HEK293 (cell line): ENCODE measurements around the gene NHSL2.
"Not testable (repeated sequence)": the region's sequence is repeated elsewhere in the genome, so short reads cannot be mapped to it uniquely, and the experiment has no call there.

Experiments
- CTCF ChIA-PET: fragments of 350-600 bp; formaldehyde crosslinking; extraction: SDS; loops from one replicate; lab custom pipeline; 2021; ENCODE audit warnings: antibody characterized with exemption; lab: Yijun Ruan, JAX
- POLR2A ChIA-PET: fragments of 300-600 bp; formaldehyde crosslinking; extraction: SDS; loops from one replicate; lab custom pipeline; 2020; ENCODE audit warnings: antibody characterized with exemption, inconsistent platforms; lab: Yijun Ruan, JAX
- H3K27ac ChIP-seq: fragments of 200-500 bp; sonication (Bioruptor generic); 2 replicates; pipeline ENCODE4 v1.5.1; 2014; ENCODE audit warnings: low read depth, low read length, control low read depth, inconsistent platforms; ENCODE audit errors: extremely low read depth
- H3K36me3 ChIP-seq, 2 experiments: fragments of 200-500 bp in 1 of 2; sonication (Bioruptor generic) in 1 of 2; 1 replicate in 1 of 2; 2 replicates in 1 of 2; pipeline ENCODE4 v1.5.1; 2014 to 2017; ENCODE audit warnings: inconsistent platforms in 2 of 2, low read length in 2 of 2; ENCODE audit not compliant: control insufficient read depth in 2 of 2, insufficient read depth in 1 of 2
- H3K4me1 ChIP-seq: fragments of 200-500 bp; sonication (Bioruptor generic); 2 replicates; pipeline ENCODE4 v1.5.1; 2014; ENCODE audit warnings: mild to moderate bottlenecking, low read length, inconsistent platforms; ENCODE audit not compliant: control insufficient read depth, insufficient read depth
- H3K4me3 ChIP-seq: 2 replicates; pipeline ENCODE4 v1.5.1; 2011; ENCODE audit warnings: low read depth, mild to moderate bottlenecking, control low read depth, low read length, moderate library complexity
- H3K9me3 ChIP-seq: fragments of 200-500 bp; sonication (Bioruptor generic); 2 replicates; pipeline ENCODE4 v1.5.1; 2014; ENCODE audit warnings: low read depth, low read length, inconsistent platforms; ENCODE audit not compliant: control insufficient read depth, insufficient read depth
- IKZF3 ChIP-seq: fragments of 450-650 bp; IDR thresholded peaks from 2 replicates; pipeline ENCODE4 v1.5.0; 2018; ENCODE audit warnings: missing biosample characterization, mild to moderate bottlenecking, missing genetic modification characterization, moderate library complexity
- KLF1 ChIP-seq: fragments of 450-650 bp; formaldehyde crosslinking; IDR thresholded peaks from 2 replicates; pipeline ENCODE4 v1.5.1; 2016; ENCODE audit warnings: missing biosample characterization, missing genetic modification characterization
- SETDB1 ChIP-seq: IDR thresholded peaks from one replicate; pipeline ENCODE4 v1.6.1; 2017; ENCODE audit warnings: mild to moderate bottlenecking, low read length, moderate library complexity, mixed read lengths; ENCODE audit not compliant: insufficient read length
- SP2 ChIP-seq: fragments of 450-650 bp; formaldehyde crosslinking; IDR thresholded peaks from 2 replicates; pipeline ENCODE4 v1.5.1; 2016; ENCODE audit warnings: missing biosample characterization, missing genetic modification characterization
- YY2 ChIP-seq: fragments of 450-650 bp; formaldehyde crosslinking; IDR thresholded peaks from 2 replicates; pipeline ENCODE4 v1.5.1; 2016; ENCODE audit warnings: missing biosample characterization, missing genetic modification characterization
- ZNF133 ChIP-seq: fragments of 450-650 bp; formaldehyde crosslinking; IDR thresholded peaks from 2 replicates; pipeline ENCODE4 v1.5.1; 2016; ENCODE audit warnings: missing biosample characterization, missing genetic modification characterization
- ZNF138 ChIP-seq: fragments of 450-650 bp; formaldehyde crosslinking; IDR thresholded peaks from 2 replicates; pipeline ENCODE4 v1.5.1; 2016; ENCODE audit warnings: missing biosample characterization, missing genetic modification characterization, borderline replicate concordance
- ZNF341 ChIP-seq: fragments of 450-650 bp; formaldehyde crosslinking; IDR thresholded peaks from 2 replicates; pipeline ENCODE4; 2016; ENCODE audit warnings: low read depth, missing biosample characterization, missing genetic modification characterization
- ZNF394 ChIP-seq: fragments of 450-650 bp; formaldehyde crosslinking; IDR thresholded peaks from 2 replicates; pipeline ENCODE4 v1.5.1; 2016; ENCODE audit warnings: missing biosample characterization, missing genetic modification characterization, mild to moderate bottlenecking, moderate library complexity, borderline replicate concordance
- ZNF398 ChIP-seq: fragments of 450-650 bp; formaldehyde crosslinking; IDR thresholded peaks from 2 replicates; pipeline ENCODE4 v1.5.1; 2017; ENCODE audit warnings: missing biosample characterization, missing genetic modification characterization
- ZNF433 ChIP-seq: fragments of 450-650 bp; formaldehyde crosslinking; IDR thresholded peaks from 2 replicates; pipeline ENCODE4 v1.5.1; 2016; ENCODE audit warnings: missing biosample characterization, missing genetic modification characterization, low read depth
- ZNF555 ChIP-seq: fragments of 450-650 bp; formaldehyde crosslinking; conservative IDR thresholded peaks from 2 replicates; pipeline ENCODE4 v1.5.1; 2017; ENCODE audit warnings: missing biosample characterization, mild to moderate bottlenecking, missing genetic modification characterization, inconsistent platforms
- ZNF600 ChIP-seq: fragments of 450-650 bp; formaldehyde crosslinking; IDR thresholded peaks from 2 replicates; pipeline ENCODE4 v1.5.1; 2016; ENCODE audit warnings: missing biosample characterization, missing genetic modification characterization
- ZNF701 ChIP-seq: fragments of 450-650 bp; formaldehyde crosslinking; IDR thresholded peaks from 2 replicates; pipeline ENCODE4 v1.5.1; 2016; ENCODE audit warnings: missing biosample characterization, missing genetic modification characterization
- ZSCAN16 ChIP-seq: fragments of 450-650 bp; formaldehyde crosslinking; IDR thresholded peaks from 2 replicates; pipeline ENCODE4 v1.5.1; 2016; ENCODE audit warnings: missing biosample characterization, missing genetic modification characterization
- ZSCAN23 ChIP-seq: fragments of 450-650 bp; formaldehyde crosslinking; IDR thresholded peaks from 2 replicates; pipeline ENCODE4 v1.5.1; 2016; ENCODE audit warnings: missing biosample characterization, missing genetic modification characterization
- TF ChIP-seq, protein P1 (sequence below): fragments of 450-650 bp; formaldehyde crosslinking; IDR thresholded peaks from 2 replicates; pipeline ENCODE4 v1.5.1; 2016; ENCODE audit warnings: missing biosample characterization, missing genetic modification characterization

Gene NHSL2

DNA sequence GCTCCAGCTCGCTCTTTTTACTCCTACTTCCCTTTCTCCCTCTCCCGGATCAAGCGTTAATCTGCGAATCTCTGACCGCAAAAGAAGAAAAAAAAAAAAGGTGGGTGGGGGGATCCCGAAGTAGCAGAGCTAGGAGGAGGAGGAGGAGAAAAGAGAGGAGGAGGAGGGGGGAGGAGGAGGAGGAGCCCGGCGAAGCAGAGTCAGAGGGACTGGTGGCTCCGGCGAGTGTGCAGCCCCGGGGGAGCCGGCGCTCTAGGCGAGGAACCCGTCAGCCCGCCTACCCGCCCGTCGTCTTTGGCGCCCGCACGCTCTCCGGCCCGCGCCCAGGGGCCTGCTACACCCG lies at the start of gene NHSL2 (continued):
- TF ChIP-seq ZNF341 (tag by site-specific recombination) (no peak), ZSCAN16 (tag by site-specific recombination) (no peak), ZNF701 (tag by site-specific recombination) (no peak), ZNF433 (no peak), ZNF555 (tag by site-specific recombination) (no peak), ZNF138 (tag by site-specific recombination) (no peak), ZNF398 (tag by site-specific recombination) (peak; percentile 88), SP2 (tag by site-specific recombination) (peak; percentile 30)

DNA sequence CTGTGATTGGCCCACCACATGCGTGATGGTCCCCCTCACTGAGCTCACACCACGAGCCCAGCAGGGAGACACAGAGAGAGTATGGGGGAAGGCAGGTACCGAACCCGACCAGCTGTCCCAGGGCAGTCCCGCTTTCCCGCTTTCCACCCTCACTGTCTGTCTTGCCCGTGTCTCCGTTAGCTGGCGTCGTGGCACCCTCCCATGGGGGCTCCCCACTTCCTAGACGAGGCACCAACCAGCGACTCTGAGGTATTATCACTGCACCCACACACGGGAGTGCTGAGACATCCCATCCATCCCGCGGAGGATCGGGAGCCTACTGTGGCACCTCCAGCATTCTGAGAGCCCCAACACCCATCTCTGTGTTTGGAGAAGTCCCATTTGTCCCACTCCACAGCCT lies 43.0 kb upstream of the NHSL2 start:
- Histone ChIP-seq H3K4me1 (no peaks in the 10 kb centered on the region), H3K4me3 (no peak overlapping the region), H3K9me3 (no peaks in the 10 kb centered on the region), H3K36me3 (no peaks in the 10 kb centered on the region), H3K27ac (no peak overlapping the region)
- TF ChIP-seq KLF1 (tag by site-specific recombination) (no peak), ZNF394 (tag by site-specific recombination) (no peak), ZNF433 (no peak), IKZF3 (tag by site-specific recombination) (no peak), SETDB1 (no peak), YY2 (tag by site-specific recombination) (no peak), ZSCAN23 (tag by site-specific recombination) (no peak), ZNF133 (tag by site-specific recombination) (no peak), ZNF600 (tag by site-specific recombination) (no peak)
- TF ChIP-seq, protein P1, sequence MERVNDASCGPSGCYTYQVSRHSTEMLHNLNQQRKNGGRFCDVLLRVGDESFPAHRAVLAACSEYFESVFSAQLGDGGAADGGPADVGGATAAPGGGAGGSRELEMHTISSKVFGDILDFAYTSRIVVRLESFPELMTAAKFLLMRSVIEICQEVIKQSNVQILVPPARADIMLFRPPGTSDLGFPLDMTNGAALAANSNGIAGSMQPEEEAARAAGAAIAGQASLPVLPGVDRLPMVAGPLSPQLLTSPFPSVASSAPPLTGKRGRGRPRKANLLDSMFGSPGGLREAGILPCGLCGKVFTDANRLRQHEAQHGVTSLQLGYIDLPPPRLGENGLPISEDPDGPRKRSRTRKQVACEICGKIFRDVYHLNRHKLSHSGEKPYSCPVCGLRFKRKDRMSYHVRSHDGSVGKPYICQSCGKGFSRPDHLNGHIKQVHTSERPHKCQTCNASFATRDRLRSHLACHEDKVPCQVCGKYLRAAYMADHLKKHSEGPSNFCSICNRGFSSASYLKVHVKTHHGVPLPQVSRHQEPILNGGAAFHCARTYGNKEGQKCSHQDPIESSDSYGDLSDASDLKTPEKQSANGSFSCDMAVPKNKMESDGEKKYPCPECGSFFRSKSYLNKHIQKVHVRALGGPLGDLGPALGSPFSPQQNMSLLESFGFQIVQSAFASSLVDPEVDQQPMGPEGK (tag by site-specific recombination) = no peak
- ChIA-PET POLR2A (no interaction called here), CTCF (interaction anchor here (0.5 kb wide), 2 partner anchors 12 to 134 kb away, joined by 3 to 7 read pairs; no protein-coding TSS in a partner anchor)

GRCh38 chrX:71869566-71869965 lies 41.1 kb upstream of the NHSL2 start:
- H3K27ac ChIP-seq, H3K36me3 ChIP-seq, H3K9me3 ChIP-seq, H3K4me3 ChIP-seq, POLR2A ChIA-PET, H3K4me1 ChIP-seq: not testable (repeated sequence)
- CTCF ChIA-PET = interaction anchor here (1.2 kb wide), 1 partner anchor 10 kb away, joined by 8 read pairs; no protein-coding TSS in a partner anchor
